ACC112 (cell line): ENCODE data around the gene RTP1.

Source experiments
- H2AFZ ChIP-seq: fragments of 200-600 bp; sonication (generic); one replicate; pipeline ENCODE4 v1.6.0; 2017; ENCODE audit warnings: antibody characterized with exemption, low read length; ENCODE audit not compliant: unreplicated experiment
- H3K27ac ChIP-seq: fragments of 200-600 bp; sonication (generic); 2 replicates; pipeline ENCODE4 v1.5.1; 2014; ENCODE audit warnings: low read depth, mild to moderate bottlenecking, antibody characterized with exemption, low read length, moderate library complexity
- H3K27me3 ChIP-seq: fragments of 200-600 bp; sonication (generic); 2 replicates; pipeline ENCODE4 v1.6.1; 2014; ENCODE audit warnings: mild to moderate bottlenecking, antibody characterized with exemption, low read length, moderate library complexity, mixed read lengths; ENCODE audit not compliant: insufficient read depth
- H3K36me3 ChIP-seq: fragments of 200-600 bp; sonication (generic); 2 replicates; pipeline ENCODE4 v1.6.1; 2016; ENCODE audit warnings: mild to moderate bottlenecking, antibody characterized with exemption, low read length, moderate library complexity, mixed read lengths; ENCODE audit not compliant: insufficient read depth
- H3K4me1 ChIP-seq: fragments of 200-600 bp; sonication (generic); one replicate; pipeline ENCODE4 v1.6.1; 2016; ENCODE audit warnings: low read length, mixed read lengths; ENCODE audit not compliant: insufficient read depth, unreplicated experiment, control insufficient read depth
- H3K4me3 ChIP-seq: fragments of 200-600 bp; sonication (generic); 2 replicates; pipeline ENCODE4 v1.5.1; 2014; ENCODE audit warnings: mild to moderate bottlenecking, low read depth, low read length
- H3K79me2 ChIP-seq: fragments of 200-600 bp; sonication (generic); one replicate; pipeline ENCODE4 v1.6.0; 2016; ENCODE audit warnings: low read length; ENCODE audit not compliant: control insufficient read depth, unreplicated experiment, insufficient read depth

Gene RTP1

GRCh38 chr3:187212705-187213104, 15.4 kb downstream of the RTP1 start:
- Histone ChIP-seq H3K79me2 (no peaks in the 10 kb centered on the region), H3K36me3 (no peaks in the 10 kb centered on the region), H3K4me1 (peaks cover 11% of the 10 kb centered on the region), H2AFZ (no peak overlapping the region), H3K27me3 (peaks cover 11% of the 10 kb centered on the region; the same call in 1 of the 2 replicates), H3K4me3 (no peak overlapping the region), H3K27ac (no peak overlapping the region)

DNA sequence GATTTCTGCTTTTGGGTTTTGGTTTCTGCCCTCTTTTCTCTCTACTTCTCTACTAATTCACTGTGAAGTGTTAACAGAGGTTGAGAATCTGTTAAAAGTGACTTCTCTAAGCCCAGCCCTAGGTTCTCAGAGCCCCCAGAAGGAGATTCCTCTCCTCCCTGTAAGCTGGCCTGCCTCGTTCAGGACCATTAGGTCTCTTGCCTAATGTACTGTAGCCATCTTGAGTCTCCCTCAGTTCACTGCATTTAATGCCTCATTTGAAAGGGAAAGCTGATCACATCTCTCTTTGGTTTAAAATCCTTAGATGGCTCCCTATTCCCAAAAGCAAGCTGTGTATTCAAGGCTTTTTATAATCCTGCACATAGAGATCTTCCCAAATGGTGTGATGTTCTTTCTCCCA, 16.3 kb downstream of the RTP1 start:
- Histone ChIP-seq H3K4me1 (peaks cover 1% of the 10 kb centered on the region), H3K27me3 (peaks cover 11% of the 10 kb centered on the region; the same call in 1 of the 2 replicates), H3K79me2 (no peaks in the 10 kb centered on the region), H3K27ac (no peak overlapping the region), H3K36me3 (no peaks in the 10 kb centered on the region), H2AFZ (no peak overlapping the region), H3K4me3 (no peak overlapping the region)

DNA sequence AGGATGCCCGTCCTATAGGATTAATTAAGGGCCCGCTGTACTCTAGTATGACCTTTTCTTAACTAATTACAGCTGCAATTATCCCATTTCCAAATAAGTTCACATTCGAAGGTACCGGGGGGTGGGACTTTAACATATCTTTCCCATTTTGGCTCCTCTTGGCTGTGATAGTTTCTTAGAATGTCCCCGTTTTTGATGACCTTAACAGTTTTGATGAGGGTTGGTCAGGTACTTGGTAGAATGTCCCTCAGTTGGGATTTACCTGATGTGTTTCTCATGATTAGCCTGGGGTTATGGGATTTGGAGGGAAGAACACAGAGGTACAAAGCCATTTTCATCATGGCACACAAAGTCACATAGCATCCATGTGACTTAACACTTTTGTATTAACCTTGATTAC, 18.2 kb downstream of the RTP1 start:
- H3K27ac ChIP-seq = no peak overlapping the region
- no peaks in the 10 kb centered on the region for H3K4me1 ChIP-seq
- no peak overlapping the region for H3K4me3 ChIP-seq
- H3K27me3 ChIP-seq = peaks cover 11% of the 10 kb centered on the region; the same call in 1 of the 2 replicates
- H2AFZ ChIP-seq = no peak overlapping the region
- no peaks in the 10 kb centered on the region for H3K79me2 ChIP-seq
- H3K36me3 ChIP-seq = no peaks in the 10 kb centered on the region

- peaks cover 7% of the 10 kb centered on the region for H3K4me1 ChIP-seq
- no peak overlapping the region for H2AFZ ChIP-seq
- H3K79me2 ChIP-seq = no peaks in the 10 kb centered on the region
- no peak overlapping the region for H3K4me3 ChIP-seq
- H3K27me3 ChIP-seq = no peaks in the 10 kb centered on the region
- no peaks in the 10 kb centered on the region for H3K36me3 ChIP-seq
- H3K27ac ChIP-seq = no peak overlapping the region
Observed at GRCh38 chr3:187222801-187223200, 25.5 kb downstream of the RTP1 start.

DNA sequence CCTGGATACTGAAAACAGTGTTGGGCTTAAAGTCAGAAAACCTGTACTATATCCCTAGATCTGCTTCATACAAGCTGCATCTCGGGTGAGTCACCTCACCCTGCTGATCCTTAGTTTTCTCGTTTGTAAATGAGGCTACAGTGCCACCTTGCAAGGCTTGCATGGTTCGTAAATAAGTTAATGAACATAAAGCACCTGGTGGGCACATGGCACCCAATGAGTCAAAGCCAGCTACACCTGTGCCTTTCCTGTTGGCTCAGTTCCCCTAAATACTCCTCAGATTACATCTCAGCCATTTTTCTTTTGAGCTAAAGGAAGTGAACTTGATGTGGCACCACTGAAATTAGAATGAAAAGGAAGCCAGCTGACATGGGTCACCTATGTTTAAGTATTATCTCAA, 26.5 kb downstream of the RTP1 start:
- Histone ChIP-seq H3K27me3 (no peaks in the 10 kb centered on the region), H2AFZ (no peak overlapping the region), H3K4me1 (peaks cover 16% of the 10 kb centered on the region), H3K79me2 (no peaks in the 10 kb centered on the region), H3K27ac (no peak overlapping the region), H3K4me3 (no peak overlapping the region), H3K36me3 (no peaks in the 10 kb centered on the region)

DNA sequence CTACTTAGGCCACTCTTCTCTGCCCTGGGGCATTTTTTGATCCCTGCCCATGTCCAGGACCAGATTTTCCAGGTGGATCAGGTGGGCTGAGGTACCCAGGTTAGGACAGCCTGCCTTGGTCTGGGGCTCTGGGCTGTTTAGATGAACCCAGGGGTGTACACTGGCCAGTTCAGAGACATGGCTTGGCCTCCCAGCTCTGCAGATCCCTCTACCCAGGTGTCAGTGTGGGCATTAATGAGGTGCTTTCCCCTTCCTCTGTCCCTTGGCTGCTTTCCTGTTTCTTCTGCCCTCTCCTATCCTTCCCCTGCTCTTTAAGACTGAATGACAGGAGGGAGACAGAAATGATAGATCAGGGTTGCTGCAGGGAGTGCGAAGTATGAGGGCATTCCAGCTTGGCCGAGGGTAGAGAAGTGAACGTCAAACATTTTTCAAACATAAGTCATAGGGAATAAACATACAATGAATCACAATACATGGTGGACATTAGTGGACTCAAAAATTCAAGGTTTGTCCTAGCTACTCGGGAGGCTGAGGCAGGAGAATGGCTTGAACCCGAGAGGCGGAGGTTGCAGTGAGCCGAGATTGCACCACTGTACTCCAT, 30.5 kb downstream of the RTP1 start:
- Histone ChIP-seq H3K79me2 (no peaks in the 10 kb centered on the region), H3K27ac (peak overlapping the region; percentile 42), H3K4me3 (no peak overlapping the region), H3K27me3 (peaks cover 10% of the 10 kb centered on the region; the same call in 1 of the 2 replicates), H2AFZ (no peak overlapping the region), H3K4me1 (peaks cover 16% of the 10 kb centered on the region), H3K36me3 (no peaks in the 10 kb centered on the region)

DNA sequence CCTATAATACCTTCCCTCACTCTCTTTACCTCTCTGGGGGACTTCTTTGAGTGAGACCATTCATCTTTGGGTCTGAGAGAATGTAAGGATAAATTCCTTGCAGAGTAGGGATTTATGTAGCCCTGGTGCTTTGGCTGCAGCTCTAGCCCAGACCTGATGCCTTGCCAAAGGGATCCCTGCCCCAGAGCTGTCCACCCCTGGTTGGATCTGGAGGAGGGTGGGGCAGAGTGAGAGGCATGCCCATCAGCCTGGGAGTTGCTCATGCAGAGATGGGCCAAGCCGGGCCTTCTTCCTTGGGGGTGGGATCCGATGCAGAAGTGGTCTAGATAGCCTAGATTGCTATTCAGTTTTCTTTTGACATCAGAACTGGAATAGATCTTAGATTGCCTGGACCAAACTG, 31.5 kb downstream of the RTP1 start:
- Histone ChIP-seq H3K4me1 (peaks cover 16% of the 10 kb centered on the region), H2AFZ (no peak overlapping the region), H3K4me3 (no peak overlapping the region), H3K27me3 (peaks cover 10% of the 10 kb centered on the region; the same call in 1 of the 2 replicates), H3K36me3 (no peaks in the 10 kb centered on the region), H3K79me2 (no peaks in the 10 kb centered on the region), H3K27ac (no peak overlapping the region)

DNA sequence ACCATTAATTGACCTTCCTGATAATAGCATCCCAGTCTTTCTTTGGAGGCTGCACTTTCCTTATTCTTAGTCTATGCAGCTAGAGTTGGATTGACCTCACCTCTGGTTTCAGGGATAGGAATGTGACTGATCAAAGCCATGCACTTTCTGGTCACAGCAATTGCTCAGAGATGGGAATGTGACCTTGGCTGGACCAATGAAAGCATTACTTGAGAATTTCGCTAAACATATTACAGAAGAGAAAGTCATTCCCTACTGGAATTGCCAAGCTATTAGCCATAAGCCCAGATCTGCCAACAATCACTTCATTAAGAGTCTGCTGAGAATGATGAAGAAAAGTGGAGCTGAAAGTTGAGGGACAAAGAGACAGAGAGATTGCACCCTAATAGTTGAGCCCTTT, 32.7 kb downstream of the RTP1 start:
- Histone ChIP-seq H3K4me3 (no peak overlapping the region), H3K27me3 (peaks cover 10% of the 10 kb centered on the region; the same call in 1 of the 2 replicates), H3K27ac (no peak overlapping the region), H2AFZ (no peak overlapping the region), H3K36me3 (no peaks in the 10 kb centered on the region), H3K4me1 (peaks cover 16% of the 10 kb centered on the region), H3K79me2 (no peaks in the 10 kb centered on the region)

- Histone ChIP-seq H3K4me1 (no peaks in the 10 kb centered on the region), H3K27me3 (peaks cover 5% of the 10 kb centered on the region; the same call in 1 of the 2 replicates), H3K79me2 (no peaks in the 10 kb centered on the region), H3K4me3 (no peak overlapping the region), H2AFZ (no peak overlapping the region), H3K36me3 (no peaks in the 10 kb centered on the region), H3K27ac (no peak overlapping the region)
Observed at GRCh38 chr3:187236962-187237361, 39.7 kb downstream of the RTP1 start.

DNA sequence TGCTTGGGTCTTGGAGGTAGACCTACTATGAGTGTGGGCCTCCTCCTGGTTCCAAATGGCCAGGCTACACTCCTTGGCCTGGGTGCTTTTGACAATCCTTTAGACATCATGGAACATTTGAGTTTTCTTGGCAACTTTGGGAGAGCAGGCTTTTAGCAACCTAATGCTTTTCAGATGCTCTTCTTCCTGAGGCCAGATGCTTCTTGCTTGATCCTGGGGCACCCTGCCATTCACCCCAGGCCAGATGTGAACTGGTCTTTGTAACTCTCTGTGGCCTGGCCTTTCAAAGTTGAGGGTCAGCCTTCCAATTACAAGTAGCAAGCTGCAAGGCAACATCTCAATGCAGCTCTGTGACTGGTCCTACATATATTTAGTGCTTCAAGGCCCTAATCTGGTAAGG, 40.5 kb downstream of the RTP1 start:
- Histone ChIP-seq H3K4me1 (peaks cover 3% of the 10 kb centered on the region), H3K27me3 (no peaks in the 10 kb centered on the region), H2AFZ (no peak overlapping the region), H3K79me2 (no peaks in the 10 kb centered on the region), H3K36me3 (no peaks in the 10 kb centered on the region), H3K4me3 (no peak overlapping the region), H3K27ac (no peak overlapping the region)

- no peak overlapping the region for H3K27ac ChIP-seq
- no peak overlapping the region for H3K4me3 ChIP-seq
- H3K79me2 ChIP-seq = no peaks in the 10 kb centered on the region
- no peak overlapping the region for H2AFZ ChIP-seq
- peaks cover 6% of the 10 kb centered on the region for H3K4me1 ChIP-seq
- no peaks in the 10 kb centered on the region for H3K27me3 ChIP-seq
- H3K36me3 ChIP-seq = no peaks in the 10 kb centered on the region
Observed at GRCh38 chr3:187238239-187238638, 41.0 kb downstream of the RTP1 start.
